Measurements from ENCODE around the gene SYNM. TPM values are rescaled to one million over a fixed set of nuclear protein-coding genes. Genes with fewer than 3 reads are reported as not detected.

Gene SYNM, protein sequence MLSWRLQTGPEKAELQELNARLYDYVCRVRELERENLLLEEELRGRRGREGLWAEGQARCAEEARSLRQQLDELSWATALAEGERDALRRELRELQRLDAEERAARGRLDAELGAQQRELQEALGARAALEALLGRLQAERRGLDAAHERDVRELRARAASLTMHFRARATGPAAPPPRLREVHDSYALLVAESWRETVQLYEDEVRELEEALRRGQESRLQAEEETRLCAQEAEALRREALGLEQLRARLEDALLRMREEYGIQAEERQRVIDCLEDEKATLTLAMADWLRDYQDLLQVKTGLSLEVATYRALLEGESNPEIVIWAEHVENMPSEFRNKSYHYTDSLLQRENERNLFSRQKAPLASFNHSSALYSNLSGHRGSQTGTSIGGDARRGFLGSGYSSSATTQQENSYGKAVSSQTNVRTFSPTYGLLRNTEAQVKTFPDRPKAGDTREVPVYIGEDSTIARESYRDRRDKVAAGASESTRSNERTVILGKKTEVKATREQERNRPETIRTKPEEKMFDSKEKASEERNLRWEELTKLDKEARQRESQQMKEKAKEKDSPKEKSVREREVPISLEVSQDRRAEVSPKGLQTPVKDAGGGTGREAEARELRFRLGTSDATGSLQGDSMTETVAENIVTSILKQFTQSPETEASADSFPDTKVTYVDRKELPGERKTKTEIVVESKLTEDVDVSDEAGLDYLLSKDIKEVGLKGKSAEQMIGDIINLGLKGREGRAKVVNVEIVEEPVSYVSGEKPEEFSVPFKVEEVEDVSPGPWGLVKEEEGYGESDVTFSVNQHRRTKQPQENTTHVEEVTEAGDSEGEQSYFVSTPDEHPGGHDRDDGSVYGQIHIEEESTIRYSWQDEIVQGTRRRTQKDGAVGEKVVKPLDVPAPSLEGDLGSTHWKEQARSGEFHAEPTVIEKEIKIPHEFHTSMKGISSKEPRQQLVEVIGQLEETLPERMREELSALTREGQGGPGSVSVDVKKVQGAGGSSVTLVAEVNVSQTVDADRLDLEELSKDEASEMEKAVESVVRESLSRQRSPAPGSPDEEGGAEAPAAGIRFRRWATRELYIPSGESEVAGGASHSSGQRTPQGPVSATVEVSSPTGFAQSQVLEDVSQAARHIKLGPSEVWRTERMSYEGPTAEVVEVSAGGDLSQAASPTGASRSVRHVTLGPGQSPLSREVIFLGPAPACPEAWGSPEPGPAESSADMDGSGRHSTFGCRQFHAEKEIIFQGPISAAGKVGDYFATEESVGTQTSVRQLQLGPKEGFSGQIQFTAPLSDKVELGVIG (N-terminal part only)
- 4.0 and 6.9 TPM in 2 replicates for total RNA-seq

GRCh38 chr15:99104788-99105513, at the start of gene SYNM:
TSS of gene SYNM (plus strand) at chr15:99105080. CDS start at chr15:99105200, 120 bp downstream.

Other genes with a start within 250 kb of the SYNM start
- gene PGPEP1L, start 97.3 kb upstream of the SYNM start, total RNA-seq, result not detected in 2 replicates
- gene TTC23, start 144.5 kb downstream of the SYNM start, total RNA-seq, result 22.0 and 24.1 TPM in 2 replicates
- 13.4 and 21.7 TPM in 2 replicates for gene LRRC28, start 146.4 kb downstream of the SYNM start, total RNA-seq

All from uterine smooth muscle cell (primary cell).